Gastrocnemius medialis (tissue), 4 donors: ENCODE measurements around the gene GRIN2C. TPM values are rescaled to one million over a fixed set of nuclear protein-coding genes. Genes with fewer than 3 reads are reported as not detected.

Experiments used
- ATAC-seq, 2 donors: fragments of 150-250 bp; one replicate each; pipeline ENCODE4 v1.9.1; 2016
- DNase-seq, 2 donors: peaks; one replicate each; pipeline ENCODE4 v3.0.0-alpha.2; 2019
- H3K27ac ChIP-seq, 4 donors: fragments of 200-600 bp; sonication (generic); 1 replicate in 1 of 4; 2 replicates in 3 of 4; pipeline ENCODE4 v1.5.1; 2016 to 2018; ENCODE audit warnings: mild to moderate bottlenecking in 2 of 4, moderate library complexity in 1 of 4
- H3K27me3 ChIP-seq, 3 donors: fragments of 200-600 bp; sonication (generic) in 2 of 3; 1 replicate in 1 of 3; 2 replicates in 2 of 3; pipeline versions ENCODE4 v1.5.1 to v1.6.0; 2016 to 2019; ENCODE audit warnings: mild to moderate bottlenecking in 1 of 3, moderate library complexity in 1 of 3
- H3K36me3 ChIP-seq, 2 donors: fragments of 200-600 bp; sonication (generic) in 1 of 2; one replicate each; pipeline ENCODE4 v1.5.1; 2017 to 2018
- H3K4me1 ChIP-seq, 2 donors: fragments of 200-600 bp; sonication (generic) in 1 of 2; one replicate each; pipeline ENCODE4 v1.5.1; 2016 to 2017; ENCODE audit warnings: mild to moderate bottlenecking in 2 of 2
- H3K4me3 ChIP-seq, 4 donors: fragments of 200-600 bp; sonication (generic) in 3 of 4; 1 replicate in 1 of 4; 2 replicates in 3 of 4; pipeline ENCODE4 v1.5.1; 2016 to 2019; ENCODE audit warnings: mild to moderate bottlenecking in 2 of 4
- H3K9me3 ChIP-seq, 3 donors: fragments of 200-600 bp; sonication (generic) in 2 of 3; 1 replicate in 1 of 3; 2 replicates in 2 of 3; pipeline ENCODE4 v1.5.1; 2016 to 2019
- CTCF ChIP-seq, 5 experiments: fragments of 450-650 bp in 3 of 5; fragments of 200-600 bp in 2 of 5; sonication (generic) in 2 of 5; IDR thresholded peaks in 4 of 5; conservative IDR thresholded peaks in 1 of 5; 1 replicate in 4 of 5; 2 replicates in 1 of 5; pipeline ENCODE4 v1.5.1; 2016 to 2019; ENCODE audit warnings: antibody characterized with exemption in 5 of 5, mild to moderate bottlenecking in 3 of 5, moderate library complexity in 3 of 5
- POLR2A ChIP-seq, 2 donors: fragments of 450-650 bp; IDR thresholded peaks; one replicate each; pipeline ENCODE4 v1.6.1; 2017; ENCODE audit warnings: antibody characterized with exemption in 2 of 2, mild to moderate bottlenecking in 2 of 2, moderate library complexity in 2 of 2
- in situ Hi-C, 4 donors: fragments of 200-750 bp; cut with MboI; loops; one replicate each; pipeline versions ENCODE4 v1.15.0 to v1.8.0; 2017; ENCODE audit warnings: low sequenced_read_pairs in 4 of 4
- intact Hi-C: fragments of 100-400 bp; cut with DNase I; formaldehyde crosslinking; loops from one replicate; pipeline ENCODE4 v1.15.1; 2023; ENCODE audit warnings: low total_unique reads
- total RNA-seq, 4 donors: library from RNA; depleted of rRNA; stranded (reverse); fragments of >200 nt; gene quantifications; one replicate each; pipeline versions ENCODE4 v1.1.0 to v1.2.3, GENCODE V29; 2016

The GRIN2C gene
- total RNA-seq, 4 donors from 2014 or later = 1.2 to 1.5 TPM; not detected in 2

- Histone ChIP-seq H3K9me3 (no peaks in the 10 kb centered on the region), H3K4me3 (no peak overlapping the region), H3K27me3 (no peaks in the 10 kb centered on the region), H3K27ac (no peak overlapping the region), H3K36me3 (peaks cover 0 to 12% of the 10 kb centered on the region in 2 donors), H3K4me1 (no peaks in the 10 kb centered on the region)
- ATAC-seq = no peak
- no peak for DNase-seq
- in situ Hi-C loops = no loop called here
- intact Hi-C loops = no loop called here
- no peak for TF ChIP-seq CTCF (IDR thresholded peaks at IDR 0.05 in 4 of 5, conservative IDR thresholded peaks at IDR 0.05 in 1 of 5)
- TF ChIP-seq POLR2A (IDR thresholded peaks at IDR 0.05) = no peak
Measured at GRCh38 chr17:74818291-74818938, 41.3 kb downstream of the GRIN2C start.

GRCh38 chr17:74816905-74817620 lies 42.6 kb downstream of the GRIN2C start:
- in situ Hi-C loops = no loop called here
- no peaks in the 10 kb centered on the region for H3K27me3 ChIP-seq
- H3K27ac ChIP-seq = no peak overlapping the region
- no peak overlapping the region for H3K4me3 ChIP-seq
- H3K4me1 ChIP-seq = no peaks in the 10 kb centered on the region
- no peak for DNase-seq
- no peak for TF ChIP-seq POLR2A (IDR thresholded peaks at IDR 0.05)
- TF ChIP-seq CTCF (IDR thresholded peaks at IDR 0.05 in 4 of 5, conservative IDR thresholded peaks at IDR 0.05 in 1 of 5) = no peak
- peaks cover 0 to 12% of the 10 kb centered on the region in 2 donors for H3K36me3 ChIP-seq
- no peak for ATAC-seq
- H3K9me3 ChIP-seq = no peaks in the 10 kb centered on the region
- intact Hi-C loops = no loop called here

GRCh38 chr17:74815550-74816370 lies 43.9 kb downstream of the GRIN2C start:
- in situ Hi-C loops = no loop called here
- H3K36me3 ChIP-seq = peaks cover 0 to 11% of the 10 kb centered on the region in 2 donors
- TF ChIP-seq CTCF (IDR thresholded peaks at IDR 0.05 in 4 of 5, conservative IDR thresholded peaks at IDR 0.05 in 1 of 5) (no peak), POLR2A (IDR thresholded peaks at IDR 0.05) (no peak)

GRCh38 chr17:74815067-74815466 lies 44.6 kb downstream of the GRIN2C start:
- no peaks in the 10 kb centered on the region for H3K4me1 ChIP-seq
- TF ChIP-seq CTCF (IDR thresholded peaks at IDR 0.05 in 4 of 5, conservative IDR thresholded peaks at IDR 0.05 in 1 of 5) = no peak
- TF ChIP-seq POLR2A (IDR thresholded peaks at IDR 0.05) = no peak
- ATAC-seq = no peak
- H3K36me3 ChIP-seq = peaks cover 0 to 4% of the 10 kb centered on the region in 2 donors
- intact Hi-C loops (no loop called here), in situ Hi-C loops (no loop called here)
- no peaks in the 10 kb centered on the region for H3K27me3 ChIP-seq
- no peaks in the 10 kb centered on the region for H3K9me3 ChIP-seq
- H3K4me3 ChIP-seq = no peak overlapping the region
- no peak overlapping the region for H3K27ac ChIP-seq
- no peak for DNase-seq

More at GRCh38 chr17:74815550-74816370, 43.9 kb downstream of the GRIN2C start:
- Histone ChIP-seq H3K4me3 (no peak overlapping the region), H3K9me3 (no peaks in the 10 kb centered on the region), H3K27me3 (no peaks in the 10 kb centered on the region), H3K4me1 (no peaks in the 10 kb centered on the region), H3K27ac (no peak overlapping the region)
- intact Hi-C loops = no loop called here
- no peak for DNase-seq
- no peak for ATAC-seq
